HCT116 (cell line): Measurements from ENCODE around the gene RNH1. TPM values are rescaled to one million over a fixed set of nuclear protein-coding genes. Genes with fewer than 3 reads are reported as not detected.

Experiments
- ATAC-seq: fragments of 200-7000 bp; cut with Tn5 transposase; 2 replicates; pipeline ENCODE4 v1.9.1; 2020; ENCODE audit warnings: mild to moderate bottlenecking, moderate library complexity
- BruUV-seq: library from RNA; stranded (reverse); fragments of 400-500 nt; replicated peaks from 2 replicates; lab custom pipeline; 2021; lab: Mats Ljungman, UMichigan
- CTCF ChIA-PET: fragments of 300-600 bp; sonication (Branson Sonifier 250); formaldehyde crosslinking; loops from one replicate; lab custom pipeline; 2021; ENCODE audit warnings: antibody characterized with exemption; lab: Charles Lee
- POLR2A ChIA-PET: fragments of 300-600, 350-600 bp; sonication (Branson Sonifier 250); formaldehyde crosslinking; loops from one replicate; lab custom pipeline; 2021; ENCODE audit warnings: antibody characterized with exemption; lab: Charles Lee
- RAD21 ChIA-PET, 2 experiments: fragments of 300-600 bp; sonication (Branson Sonifier 250); formaldehyde crosslinking; loops; one replicate each; lab custom pipeline; 2023; ENCODE audit warnings: low total read pairs in 2 of 2; ENCODE audit not compliant: uncharacterized antibody in 2 of 2, unreplicated experiment in 2 of 2, low non-redundant PET in 1 of 2; lab: Charles Lee
- DNase-seq: peaks from one replicate; pipeline ENCODE4 v3.0.0-alpha.2; 2010; ENCODE audit warnings: low read depth, low spot score
- H2AFZ ChIP-seq: fragments of 200-600 bp; shearing (Covaris generic), sonication (generic); 2 replicates; pipeline ENCODE4 v1.6.1; 2017; ENCODE audit warnings: low read depth, mixed run types, mixed read lengths, antibody characterized with exemption, low read length; ENCODE audit not compliant: poor library complexity, severe bottlenecking
- H3K27ac ChIP-seq: 2 replicates; pipeline ENCODE4 v1.5.1; 2012; ENCODE audit warnings: low read depth, low read length
- H3K27me3 ChIP-seq: fragments of 200-600 bp; sonication (generic); 2 replicates; pipeline ENCODE4 v1.6.1; 2016; ENCODE audit warnings: mixed run types, low read length, mixed read lengths; ENCODE audit not compliant: insufficient read depth
- H3K36me3 ChIP-seq, 2 experiments: fragments of 200-500 bp in 1 of 2; fragments of 200-600 bp in 1 of 2; sonication (Bioruptor generic) in 1 of 2; sonication (generic) in 1 of 2; 2 replicates each; pipeline versions ENCODE4 v1.5.1 to v1.6.1; 2014 to 2016; ENCODE audit warnings: low read length in 2 of 2, inconsistent platforms in 1 of 2, mixed read lengths in 1 of 2, mixed run types in 1 of 2; ENCODE audit not compliant: insufficient read depth in 2 of 2, control insufficient read depth in 1 of 2
- H3K4me1 ChIP-seq, 2 experiments: fragments of 200-600 bp in 1 of 2; sonication (generic) in 1 of 2; 2 replicates each; pipeline versions ENCODE4 v1.5.1 to v1.6.1; 2012 to 2017; ENCODE audit warnings: low read length in 2 of 2, inconsistent platforms in 1 of 2, mild to moderate bottlenecking in 1 of 2, mixed read lengths in 1 of 2, mixed run types in 1 of 2, moderate library complexity in 1 of 2; ENCODE audit not compliant: insufficient read depth in 2 of 2, control insufficient read depth in 1 of 2
- H3K4me2 ChIP-seq: fragments of 200-600 bp; sonication (generic); 2 replicates; pipeline ENCODE4 v1.6.1; 2017; ENCODE audit warnings: mixed run types, low read length, mixed read lengths
- H3K4me3 ChIP-seq, 2 experiments: fragments of 200-600 bp in 1 of 2; sonication (generic) in 1 of 2; replicated peaks in 1 of 2; 2 replicates each; pipeline ENCODE4 v1.5.1; 2011 to 2016; ENCODE audit warnings: low read length in 2 of 2, control low read depth in 1 of 2, low read depth in 1 of 2, mild to moderate bottlenecking in 1 of 2, mixed read lengths in 1 of 2, mixed run types in 1 of 2
- H3K79me2 ChIP-seq: fragments of 200-600 bp; sonication (generic); 2 replicates; pipeline ENCODE4 v1.6.1; 2017; ENCODE audit warnings: mild to moderate bottlenecking, mixed run types, low read length, moderate library complexity, mixed read lengths; ENCODE audit not compliant: insufficient read depth
- H3K9ac ChIP-seq: fragments of 200-600 bp; sonication (generic); 2 replicates; pipeline ENCODE4 v1.6.1; 2016; ENCODE audit warnings: low read length, mixed read lengths
- H3K9me2 ChIP-seq: fragments of 200-600 bp; sonication (generic), shearing (Covaris generic); 2 replicates; pipeline ENCODE4 v1.6.1; 2017; ENCODE audit warnings: mixed run types, mild to moderate bottlenecking, moderate library complexity; ENCODE audit not compliant: insufficient read depth
- H3K9me3 ChIP-seq, 2 experiments: fragments of 200-500 bp in 1 of 2; fragments of 200-600 bp in 1 of 2; sonication (Bioruptor generic) in 1 of 2; sonication (generic) in 1 of 2; 2 replicates each; pipeline ENCODE4 v1.6.1; 2014 to 2017; ENCODE audit warnings: low read length in 2 of 2, mixed read lengths in 2 of 2, inconsistent platforms in 1 of 2, low read depth in 1 of 2, mild to moderate bottlenecking in 1 of 2, mixed run types in 1 of 2, moderate library complexity in 1 of 2; ENCODE audit not compliant: control insufficient read depth in 1 of 2, insufficient read depth in 1 of 2
- H4K20me1 ChIP-seq: fragments of 200-600 bp; sonication (generic), shearing (Covaris generic); 2 replicates; pipeline ENCODE4 v1.6.1; 2017; ENCODE audit warnings: mixed run types, mild to moderate bottlenecking, moderate library complexity; ENCODE audit not compliant: insufficient read depth
- CEBPB ChIP-seq: IDR thresholded peaks from 2 replicates; pipeline ENCODE4 v1.6.1; 2012; ENCODE audit warnings: low read depth
- EZH2 ChIP-seq: fragments of 200-600 bp; sonication (generic); IDR thresholded peaks from 2 replicates; pipeline ENCODE4 v1.6.1; 2017; ENCODE audit warnings: antibody characterized with exemption, mixed run types
- EZH2phosphoT487 ChIP-seq: fragments of 200-600 bp; IDR thresholded peaks from 2 replicates; pipeline ENCODE4 v1.6.1; 2018; ENCODE audit warnings: antibody characterized with exemption, borderline replicate concordance
- FOSL1 ChIP-seq: IDR thresholded peaks from 2 replicates; pipeline ENCODE4 v1.6.1; 2012; ENCODE audit warnings: low read depth
- JUND ChIP-seq: IDR thresholded peaks from 2 replicates; pipeline ENCODE4 v1.6.1; 2012
- RAD21 ChIP-seq: IDR thresholded peaks from 2 replicates; pipeline ENCODE4 v1.6.1; 2012; ENCODE audit warnings: low read depth, mild to moderate bottlenecking
- SIN3A ChIP-seq: IDR thresholded peaks from 2 replicates; pipeline ENCODE4 v1.6.1; 2012; ENCODE audit warnings: low read depth
- SP1 ChIP-seq: IDR thresholded peaks from 2 replicates; pipeline ENCODE4 v1.6.1; 2012; ENCODE audit warnings: low read depth
- SRF ChIP-seq: IDR thresholded peaks from 2 replicates; pipeline ENCODE4 v1.6.1; 2012; ENCODE audit warnings: low read depth
- TCF7L2 ChIP-seq: IDR thresholded peaks from 2 replicates; pipeline ENCODE4 v1.7.0; 2011; ENCODE audit warnings: borderline replicate concordance, inconsistent platforms; ENCODE audit not compliant: insufficient read depth, insufficient read length; ENCODE audit errors: extremely low read depth
- YY1 ChIP-seq: IDR thresholded peaks from 2 replicates; pipeline ENCODE4 v1.6.1; 2011; ENCODE audit warnings: low read length, low read depth, moderate library complexity, mild to moderate bottlenecking; ENCODE audit not compliant: insufficient replicate concordance; ENCODE audit errors: extremely low read depth
- ZFX ChIP-seq: fragments of 450-650 bp; IDR thresholded peaks from 2 replicates; pipeline ENCODE4 v1.6.1; 2017
- ZNF274 ChIP-seq: fragments of 200-500 bp; sonication (Bioruptor generic); IDR thresholded peaks from 2 replicates; pipeline ENCODE4 v1.6.1; 2014; ENCODE audit warnings: mild to moderate bottlenecking, low read depth, low read length, inconsistent platforms
- intact Hi-C: fragments of 100-400 bp; cut with micrococcal nuclease; formaldehyde crosslinking; loops from 2 replicates; pipeline ENCODE4 v1.10.0; 2022
- total RNA-seq: library from RNA; stranded (reverse); gene quantifications from one replicate; pipeline ENCODE4 v1.2.1, GENCODE V29; 2021; ENCODE audit not compliant: unreplicated experiment
- TF ChIP-seq, protein P1 (sequence below): IDR thresholded peaks from 2 replicates; pipeline ENCODE4 v1.6.1; 2012
- TF ChIP-seq, protein P2 (sequence below): IDR thresholded peaks from 2 replicates; pipeline ENCODE4 v1.6.1; 2011; ENCODE audit warnings: mild to moderate bottlenecking, low read length, moderate library complexity; ENCODE audit not compliant: insufficient replicate concordance; ENCODE audit errors: extremely low read depth

Gene RNH1
- total RNA-seq, 1 experiment from 2014 or later, result 120 TPM

- BruUV-seq, result no TSS peak
- intact Hi-C loops, result no loop called here
- Histone ChIP-seq H3K9ac (no peak overlapping the region), H3K36me3 (no peaks in the 10 kb centered on the region), H3K9me3 (no peaks in the 10 kb centered on the region), H2AFZ (no peak overlapping the region), H4K20me1 (no peaks in the 10 kb centered on the region), H3K27me3 (no peaks in the 10 kb centered on the region), H3K9me2 (no peaks in the 10 kb centered on the region), H3K4me3 (no peak overlapping the region), H3K4me2 (peak overlapping the region; percentile 34; the same call in 1 of the 2 replicates), H3K27ac (no peak overlapping the region), H3K4me1 (peaks cover 0 to 13% of the 10 kb centered on the region in 2 experiments; a peak in 2 of 4 replicates), H3K79me2 (no peaks in the 10 kb centered on the region)
- ChIA-PET RAD21 (no interaction called here), CTCF (no interaction called here), POLR2A (no interaction called here)
- ATAC-seq, result peak; percentile 12; the same call in 1 of the 2 replicates
- TF ChIP-seq SRF (no peak), EZH2phosphoT487 (no peak), EZH2 (no peak), SP1 (no peak), TCF7L2 (no peak), SIN3A (no peak), FOSL1 (no peak), ZNF274 (no peak)
- no peak for DNase-seq
Measured at GRCh38 chr11:548700-549603, 41.9 kb upstream of the RNH1 start.

DNA sequence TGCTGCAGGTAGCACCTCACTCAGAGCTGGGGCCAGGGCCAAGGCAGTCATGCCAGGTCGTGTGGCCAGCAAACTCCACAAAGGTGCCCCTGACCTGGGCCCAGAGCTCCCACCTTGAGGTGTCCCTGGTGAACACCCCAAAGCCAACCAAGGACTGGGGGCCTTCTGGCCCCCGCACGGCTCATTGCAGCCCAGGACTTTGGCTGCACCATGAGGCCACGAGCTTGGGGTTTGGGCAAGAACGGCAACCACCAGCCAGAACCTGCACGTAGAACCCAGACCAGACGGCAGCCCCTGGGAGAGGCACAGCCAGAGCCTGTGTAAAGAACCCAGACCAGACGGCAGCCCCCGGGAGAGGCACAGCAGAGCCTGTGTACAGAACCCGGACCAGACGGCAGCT, 38.1 kb upstream of the RNH1 start:
- H3K4me3 ChIP-seq, result no peak overlapping the region
- no peak overlapping the region for H2AFZ ChIP-seq
- no peaks in the 10 kb centered on the region for H3K9me3 ChIP-seq
- H3K36me3 ChIP-seq, result no peaks in the 10 kb centered on the region
- DNase-seq (no peak), ATAC-seq (no peak)
- TF ChIP-seq, protein P1, sequence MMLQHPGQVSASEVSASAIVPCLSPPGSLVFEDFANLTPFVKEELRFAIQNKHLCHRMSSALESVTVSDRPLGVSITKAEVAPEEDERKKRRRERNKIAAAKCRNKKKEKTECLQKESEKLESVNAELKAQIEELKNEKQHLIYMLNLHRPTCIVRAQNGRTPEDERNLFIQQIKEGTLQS, result no peak
- TF ChIP-seq YY1 (no peak), RAD21 (no peak), ZFX (no peak), EZH2phosphoT487 (no peak), SP1 (no peak), SIN3A (no peak), CEBPB (no peak), ZNF274 (no peak), JUND (no peak), TCF7L2 (no peak)
- TF ChIP-seq, protein P2, sequence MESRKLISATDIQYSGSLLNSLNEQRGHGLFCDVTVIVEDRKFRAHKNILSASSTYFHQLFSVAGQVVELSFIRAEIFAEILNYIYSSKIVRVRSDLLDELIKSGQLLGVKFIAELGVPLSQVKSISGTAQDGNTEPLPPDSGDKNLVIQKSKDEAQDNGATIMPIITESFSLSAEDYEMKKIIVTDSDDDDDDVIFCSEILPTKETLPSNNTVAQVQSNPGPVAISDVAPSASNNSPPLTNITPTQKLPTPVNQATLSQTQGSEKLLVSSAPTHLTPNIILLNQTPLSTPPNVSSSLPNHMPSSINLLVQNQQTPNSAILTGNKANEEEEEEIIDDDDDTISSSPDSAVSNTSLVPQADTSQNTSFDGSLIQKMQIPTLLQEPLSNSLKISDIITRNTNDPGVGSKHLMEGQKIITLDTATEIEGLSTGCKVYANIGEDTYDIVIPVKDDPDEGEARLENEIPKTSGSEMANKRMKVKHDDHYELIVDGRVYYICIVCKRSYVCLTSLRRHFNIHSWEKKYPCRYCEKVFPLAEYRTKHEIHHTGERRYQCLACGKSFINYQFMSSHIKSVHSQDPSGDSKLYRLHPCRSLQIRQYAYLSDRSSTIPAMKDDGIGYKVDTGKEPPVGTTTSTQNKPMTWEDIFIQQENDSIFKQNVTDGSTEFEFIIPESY, result no peak
- H3K4me2 ChIP-seq, result no peak overlapping the region
- intact Hi-C loops, result no loop called here
- ChIA-PET CTCF (no interaction called here), RAD21 (no interaction called here), POLR2A (no interaction called here)
- H3K9ac ChIP-seq, result no peak overlapping the region
- no peaks in the 10 kb centered on the region for H4K20me1 ChIP-seq
- H3K79me2 ChIP-seq, result no peaks in the 10 kb centered on the region
- H3K27me3 ChIP-seq, result no peaks in the 10 kb centered on the region
- no peak overlapping the region for H3K27ac ChIP-seq
- peaks cover 0 to 10% of the 10 kb centered on the region in 2 experiments; a peak in 2 of 4 replicates for H3K4me1 ChIP-seq
- BruUV-seq, result no TSS peak
- H3K9me2 ChIP-seq, result no peaks in the 10 kb centered on the region
